Activated CD4-positive, alpha-beta memory T cell treated with anti-CD3 and anti-CD28 coated beads, Interleukin-2, amount 10 ng/mL, durations not matched to agents 7 days and 5 days (primary cell): ENCODE data around the gene HACD3. TPM values are rescaled to one million over a fixed set of nuclear protein-coding genes. Genes with fewer than 3 reads are reported as not detected.
A peak's percentile ranks its signal among the peaks of the same experiment; 100 is the strongest.

Source experiments
- CTCF ChIA-PET: fragments of 350-600 bp; sonication (Branson Sonifier 250); formaldehyde crosslinking; loops from one replicate; lab custom pipeline; 2021; ENCODE audit warnings: antibody characterized with exemption, inconsistent platforms; lab: Charles Lee
- POLR2A ChIA-PET: fragments of 350-600 bp; sonication (Branson Sonifier 250); formaldehyde crosslinking; loops from one replicate; lab custom pipeline; 2021; ENCODE audit warnings: antibody characterized with exemption; lab: Charles Lee
- DNase-seq: peaks from one replicate; pipeline ENCODE4 v3.0.0-alpha.2; 2020
- H3K27ac Mint-ChIP-seq: one replicate; pipeline ENCODE4 v1.8.0; 2021; ENCODE audit warnings: mild to moderate bottlenecking, mixed read lengths
- H3K27me3 Mint-ChIP-seq: one replicate; pipeline ENCODE4 v1.8.0; 2021; ENCODE audit warnings: mixed read lengths
- H3K36me3 Mint-ChIP-seq: one replicate; pipeline ENCODE4 v1.8.0; 2021; ENCODE audit warnings: low read depth, mixed read lengths
- H3K4me1 Mint-ChIP-seq: one replicate; pipeline ENCODE4 v1.8.0; 2021; ENCODE audit warnings: mixed read lengths
- H3K4me3 Mint-ChIP-seq: one replicate; pipeline ENCODE4 v1.8.0; 2021; ENCODE audit warnings: mild to moderate bottlenecking, mixed read lengths
- H3K9me3 Mint-ChIP-seq: one replicate; pipeline ENCODE4 v1.8.0; 2021; ENCODE audit warnings: mixed read lengths
- total RNA-seq, 2 experiments: library from RNA; stranded (reverse); gene quantifications; one replicate each; pipeline ENCODE4 v1.2.3, GENCODE V29; 2021

HACD3 gene
- total RNA-seq, 2 experiments from 2014 or later = 26.8 to 29.2 TPM

DNA sequence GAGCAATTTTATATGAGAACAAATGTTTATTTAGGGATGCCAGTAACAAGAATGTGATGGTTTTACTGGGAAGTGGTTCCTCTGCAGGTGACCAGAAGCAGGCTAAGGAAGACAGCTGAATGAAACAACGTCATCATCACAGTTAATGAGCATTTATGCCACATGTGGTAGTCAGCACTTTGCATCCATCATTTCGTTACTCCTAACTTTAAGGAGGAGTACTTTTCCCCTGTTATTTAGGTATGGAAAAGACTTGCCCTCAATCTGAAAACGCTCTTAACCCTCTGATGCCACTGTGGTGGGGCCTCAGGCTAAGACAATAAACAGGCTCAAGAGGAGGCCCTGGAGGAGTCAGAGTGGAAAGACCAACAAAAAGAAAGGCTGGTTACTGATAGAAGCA is 49.5 kb downstream of the HACD3 start:
- H3K36me3 Mint-ChIP-seq = peaks cover 72% of the 10 kb centered on the region
- no peaks in the 10 kb centered on the region for H3K9me3 Mint-ChIP-seq
- H3K27me3 Mint-ChIP-seq = no peaks in the 10 kb centered on the region
- H3K27ac Mint-ChIP-seq = no peak overlapping the region
- no peak overlapping the region for H3K4me3 Mint-ChIP-seq
- peaks cover 26% of the 10 kb centered on the region for H3K4me1 Mint-ChIP-seq
- CTCF ChIA-PET = interaction anchor here (1.0 to 1.2 kb wide), 3 partner anchors 11 to 63 kb away, joined by 3 read pairs; partner anchors contain the start of gene INTS14
- no peak for DNase-seq
- POLR2A ChIA-PET = interaction anchor here (1.3 to 2.8 kb wide), 3 partner anchors 11 to 289 kb away, joined by 4 to 7 read pairs (median 5); partner anchors contain the start of genes INTS14 and RAB11A

DNA sequence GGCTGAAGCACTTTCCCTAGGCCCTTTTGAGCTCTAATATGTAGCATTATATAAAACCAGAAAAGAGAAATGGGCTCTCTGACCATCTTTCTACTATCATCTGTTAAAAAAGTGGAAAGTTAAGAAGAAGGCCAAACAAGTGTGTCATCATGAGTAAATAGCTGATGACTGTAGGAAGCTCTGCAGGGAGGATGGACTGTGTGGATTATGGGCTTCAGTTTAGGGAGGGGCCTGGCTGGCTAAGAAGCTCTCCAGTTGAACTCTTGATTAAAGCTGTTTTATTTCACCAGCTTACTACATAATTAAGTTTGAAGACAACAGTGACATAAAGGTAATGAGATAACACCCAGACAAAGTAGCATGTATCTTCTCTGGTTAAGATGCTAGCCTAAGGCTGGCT is 50.0 kb downstream of the HACD3 start:
- no peak for DNase-seq
- POLR2A ChIA-PET = interaction anchor here (1.3 kb wide), 1 partner anchor 289 kb away, joined by 4 read pairs; the partner anchor contains the start of gene RAB11A

DNA sequence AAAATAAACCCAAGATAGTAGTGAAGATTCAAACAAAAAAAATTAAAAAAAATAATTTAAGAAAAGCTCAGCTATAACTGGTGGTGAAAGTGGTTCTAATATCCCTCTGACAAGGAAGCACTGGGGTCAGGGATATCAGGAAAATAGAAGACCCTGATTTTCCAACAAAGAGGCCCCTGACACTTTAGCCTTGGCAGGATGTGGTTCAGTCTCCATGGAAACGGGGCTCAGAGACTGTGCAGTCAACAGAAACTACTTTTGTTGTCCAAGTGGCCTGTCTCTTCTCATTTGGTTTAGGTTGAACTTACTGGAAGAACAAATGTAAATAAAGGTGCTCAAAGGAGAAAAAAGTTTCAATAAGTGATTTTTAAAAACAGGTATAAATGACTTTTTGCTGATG is 53.4 kb downstream of the HACD3 start:
- H3K4me3 Mint-ChIP-seq = no peak overlapping the region

More for the DNA sequence above, 50.0 kb downstream of the HACD3 start:
- H3K36me3 Mint-ChIP-seq = peaks cover 73% of the 10 kb centered on the region
- CTCF ChIA-PET = interaction anchor here (1.0 to 1.2 kb wide), 2 partner anchors 30 to 64 kb away, joined by 3 read pairs; partner anchors contain the start of gene INTS14
- H3K4me1 Mint-ChIP-seq = peaks cover 27% of the 10 kb centered on the region
- no peaks in the 10 kb centered on the region for H3K9me3 Mint-ChIP-seq
- no peak overlapping the region for H3K4me3 Mint-ChIP-seq
- peak overlapping the region; percentile 32 for H3K27ac Mint-ChIP-seq
- H3K27me3 Mint-ChIP-seq = no peaks in the 10 kb centered on the region

DNA sequence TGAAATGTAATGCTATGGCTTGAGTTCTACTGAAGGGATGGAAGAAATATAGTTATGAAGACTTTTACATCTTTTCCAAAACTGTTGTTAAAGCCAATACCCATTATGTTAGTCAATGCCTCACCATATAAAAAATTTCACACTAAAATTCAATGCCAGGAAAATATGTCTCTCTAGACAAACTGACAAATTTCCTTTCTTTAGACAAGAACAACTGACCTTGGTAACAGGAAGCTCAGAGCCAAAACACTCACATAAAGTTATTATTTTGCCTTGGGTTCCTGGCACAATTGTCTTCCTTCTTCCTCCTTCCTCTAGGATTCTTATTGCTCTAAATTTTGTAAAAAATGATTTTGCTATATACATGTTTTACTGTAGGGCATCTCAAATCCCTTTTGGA is 54.0 kb downstream of the HACD3 start:
- peaks cover 28% of the 10 kb centered on the region for H3K4me1 Mint-ChIP-seq
- H3K36me3 Mint-ChIP-seq = peaks cover 67% of the 10 kb centered on the region
- no peak overlapping the region for H3K4me3 Mint-ChIP-seq

More for the DNA sequence above, 53.4 kb downstream of the HACD3 start:
- Mint-ChIP-seq H3K36me3 (peaks cover 72% of the 10 kb centered on the region), H3K27me3 (no peaks in the 10 kb centered on the region), H3K27ac (peak overlapping the region; percentile 72), H3K9me3 (no peaks in the 10 kb centered on the region), H3K4me1 (peaks cover 30% of the 10 kb centered on the region)
- ChIA-PET POLR2A (interaction anchor here (1.3 to 1.6 kb wide), 2 partner anchors 27 to 54 kb away, joined by 3 to 5 read pairs; partner anchors contain the start of gene INTS14), CTCF (no interaction called here)
- peak; percentile 70 for DNase-seq

DNA sequence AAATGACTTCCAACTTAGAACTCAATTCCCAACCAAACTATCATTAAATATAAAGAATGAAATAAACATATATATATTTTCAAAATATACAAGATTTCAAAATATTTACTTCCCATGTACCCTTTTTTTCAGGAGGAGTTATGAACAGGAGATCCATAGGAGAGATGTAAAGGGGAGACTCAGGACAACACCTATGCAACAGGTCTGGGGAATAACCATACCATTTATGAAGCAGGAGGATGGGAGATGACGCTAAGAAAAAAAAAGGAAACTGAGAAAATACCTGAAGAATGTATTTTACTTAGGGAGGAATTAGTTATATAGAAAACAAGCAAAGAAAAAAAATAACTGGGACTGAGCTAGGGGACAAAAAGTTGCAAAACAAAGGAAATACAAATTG is 56.8 kb downstream of the HACD3 start:
- Mint-ChIP-seq H3K27ac (no peak overlapping the region), H3K36me3 (peaks cover 67% of the 10 kb centered on the region), H3K9me3 (no peaks in the 10 kb centered on the region), H3K4me1 (peaks cover 26% of the 10 kb centered on the region), H3K4me3 (no peak overlapping the region), H3K27me3 (no peaks in the 10 kb centered on the region)
- CTCF ChIA-PET = no interaction called here
- POLR2A ChIA-PET = interaction anchor here (0.7 kb wide), 1 partner anchor 24 kb away, joined by 3 read pairs; the partner anchor contains the start of gene INTS14
- DNase-seq = no peak

More for the DNA sequence above, 54.0 kb downstream of the HACD3 start:
- H3K9me3 Mint-ChIP-seq = no peaks in the 10 kb centered on the region
- ChIA-PET CTCF (interaction anchor here (1.0 kb wide), 1 partner anchor 272 kb away, joined by 5 read pairs; no protein-coding TSS in a partner anchor), POLR2A (interaction anchor here (1.1 to 1.6 kb wide), 3 partner anchors 27 to 55 kb away, joined by 3 to 5 read pairs (median 3); partner anchors contain the start of gene INTS14)
- no peak for DNase-seq
- peak overlapping the region; percentile 72 for H3K27ac Mint-ChIP-seq
- H3K27me3 Mint-ChIP-seq = no peaks in the 10 kb centered on the region

DNA sequence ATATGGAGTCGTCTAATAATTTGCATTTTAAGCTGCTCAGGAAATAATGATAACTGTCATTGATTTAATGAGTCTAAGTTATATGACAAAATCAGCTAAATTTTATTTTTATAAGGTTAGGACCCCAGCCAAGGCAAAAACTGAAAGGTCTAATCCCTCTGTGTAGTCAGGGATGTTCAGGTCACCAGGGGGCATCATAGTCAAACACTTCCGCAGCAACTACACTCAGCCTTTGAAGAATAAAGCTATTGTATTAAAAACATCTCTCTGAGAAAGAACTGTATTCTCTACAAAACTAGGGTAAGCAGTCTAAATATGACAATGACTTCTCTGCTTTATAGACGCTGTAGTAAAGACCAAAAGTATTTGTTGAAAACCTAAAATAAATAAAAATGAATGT is 65.7 kb downstream of the HACD3 start:
- Mint-ChIP-seq H3K27ac (no peak overlapping the region), H3K36me3 (peaks cover 34% of the 10 kb centered on the region), H3K27me3 (no peaks in the 10 kb centered on the region), H3K4me1 (peaks cover 5% of the 10 kb centered on the region), H3K9me3 (no peaks in the 10 kb centered on the region), H3K4me3 (no peak overlapping the region)
- DNase-seq = no peak
- ChIA-PET POLR2A (interaction anchor here (1.1 to 2.4 kb wide), 3 partner anchors 15 to 273 kb away, joined by 3 to 8 read pairs (median 3); partner anchors contain the start of genes INTS14 and RAB11A), CTCF (interaction anchor here (0.6 to 1.5 kb wide), 6 partner anchors 15 to 267 kb away, joined by 3 to 7 read pairs (median 4); partner anchors contain the start of gene INTS14)

DNA sequence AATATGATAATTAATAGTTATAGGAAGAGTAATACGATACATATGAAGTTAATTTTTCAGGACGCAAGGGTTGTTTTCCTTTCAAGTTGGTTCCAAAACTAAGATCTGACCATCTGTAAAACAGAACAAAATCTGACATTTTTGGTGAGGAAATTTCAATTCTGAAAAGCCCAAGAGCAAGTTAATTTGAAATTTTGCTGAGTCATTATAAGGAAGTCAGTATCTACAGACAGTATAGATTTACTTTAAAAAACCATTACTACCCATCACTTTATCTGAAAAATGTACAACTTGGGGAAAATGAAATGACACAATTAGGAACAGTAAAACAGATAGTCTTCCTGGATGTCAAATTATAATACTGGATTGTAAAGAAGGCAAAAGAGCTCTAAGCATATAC is 68.2 kb downstream of the HACD3 start:
- no peaks in the 10 kb centered on the region for H3K27me3 Mint-ChIP-seq
- H3K4me1 Mint-ChIP-seq = peaks cover 5% of the 10 kb centered on the region
- no peak overlapping the region for H3K4me3 Mint-ChIP-seq
- H3K27ac Mint-ChIP-seq = no peak overlapping the region
- ChIA-PET POLR2A (interaction anchor here (1.6 kb wide), 1 partner anchor 12 kb away, joined by 7 read pairs; the partner anchor contains the start of gene INTS14), CTCF (no interaction called here)
- H3K9me3 Mint-ChIP-seq = no peaks in the 10 kb centered on the region
- DNase-seq = no peak
- peaks cover 31% of the 10 kb centered on the region for H3K36me3 Mint-ChIP-seq

DNA sequence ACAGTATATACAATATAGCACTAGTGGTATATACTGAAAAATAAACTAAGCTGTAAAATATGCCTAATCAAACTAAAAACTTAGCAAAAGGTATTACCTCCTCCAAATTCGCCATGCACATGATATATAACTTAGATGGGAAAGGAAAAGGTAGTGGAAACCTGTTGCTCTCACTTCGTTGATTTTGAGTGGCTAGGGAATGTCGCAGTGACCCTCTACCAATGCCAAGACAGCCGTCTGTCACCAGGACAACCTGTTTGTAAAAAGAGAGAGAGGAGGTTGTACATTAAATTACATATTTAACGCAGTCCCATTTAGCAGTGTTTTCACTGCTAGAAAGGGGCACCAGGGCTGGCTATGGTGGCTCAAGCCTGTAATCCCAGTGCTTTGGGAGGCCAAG is 69.4 kb downstream of the HACD3 start:
- peaks cover 5% of the 10 kb centered on the region for H3K4me1 Mint-ChIP-seq
- no peaks in the 10 kb centered on the region for H3K27me3 Mint-ChIP-seq
- no peak for DNase-seq
- ChIA-PET CTCF (no interaction called here), POLR2A (interaction anchor here (1.6 kb wide), 1 partner anchor 11 kb away, joined by 7 read pairs; the partner anchor contains the start of gene INTS14)
- H3K9me3 Mint-ChIP-seq = no peaks in the 10 kb centered on the region
- peaks cover 32% of the 10 kb centered on the region for H3K36me3 Mint-ChIP-seq
- H3K4me3 Mint-ChIP-seq = no peak overlapping the region
- H3K27ac Mint-ChIP-seq = no peak overlapping the region

DNA sequence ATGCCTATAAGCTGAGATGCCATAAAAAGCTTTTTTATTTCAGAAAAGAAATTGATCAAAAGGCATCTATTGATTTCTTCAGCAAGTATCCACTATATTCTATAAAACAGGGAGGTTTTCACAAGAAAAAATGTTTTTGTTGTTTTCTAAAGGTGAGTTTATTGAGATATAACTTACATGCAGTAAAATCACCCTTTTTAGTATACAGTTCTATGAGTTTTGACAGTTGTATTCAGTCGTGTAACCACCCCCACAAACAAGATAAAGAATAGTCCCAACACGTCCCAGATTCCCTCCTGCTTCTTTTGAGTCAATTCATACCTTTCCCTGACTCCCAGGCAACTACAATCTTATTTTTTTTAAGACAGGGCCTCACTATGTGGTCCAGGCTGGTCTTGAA is 72.9 kb downstream of the HACD3 start:
- H3K4me3 Mint-ChIP-seq = no peak overlapping the region
- ChIA-PET CTCF (interaction anchor here (1.2 kb wide), 1 partner anchor 19 kb away, joined by 3 read pairs; the partner anchor contains the start of gene SLC24A1), POLR2A (interaction anchor here (1.2 kb wide), 1 partner anchor 8 kb away, joined by 3 read pairs; the partner anchor contains the start of gene INTS14)
- H3K4me1 Mint-ChIP-seq = peaks cover 8% of the 10 kb centered on the region
- peaks cover 24% of the 10 kb centered on the region for H3K36me3 Mint-ChIP-seq
- DNase-seq = no peak
- H3K9me3 Mint-ChIP-seq = no peaks in the 10 kb centered on the region
- H3K27ac Mint-ChIP-seq = no peak overlapping the region
- H3K27me3 Mint-ChIP-seq = no peaks in the 10 kb centered on the region

DNA sequence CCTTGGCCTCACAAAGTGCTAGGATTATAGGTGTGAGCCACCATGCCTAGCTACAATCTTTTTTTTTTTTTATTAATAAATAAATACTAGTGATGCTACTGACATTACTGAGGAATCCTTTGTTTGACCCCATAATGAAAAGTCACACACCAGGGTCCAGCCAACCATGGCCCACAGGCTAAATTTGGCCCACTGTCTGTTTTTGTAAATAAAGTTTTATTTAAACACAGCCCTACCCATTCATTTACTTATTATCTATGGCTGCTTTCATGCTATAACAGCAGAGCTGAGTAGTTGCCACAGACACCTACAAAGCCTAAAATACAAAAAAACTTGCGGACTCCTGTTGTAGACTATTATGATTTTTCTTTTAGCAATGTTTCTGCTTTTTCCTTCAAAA is 73.3 kb downstream of the HACD3 start:
- Mint-ChIP-seq H3K27ac (no peak overlapping the region), H3K36me3 (peaks cover 20% of the 10 kb centered on the region), H3K9me3 (no peaks in the 10 kb centered on the region), H3K4me3 (no peak overlapping the region), H3K27me3 (no peaks in the 10 kb centered on the region), H3K4me1 (peaks cover 8% of the 10 kb centered on the region)
- POLR2A ChIA-PET = no interaction called here
- CTCF ChIA-PET = no interaction called here
- DNase-seq = no peak

DNA sequence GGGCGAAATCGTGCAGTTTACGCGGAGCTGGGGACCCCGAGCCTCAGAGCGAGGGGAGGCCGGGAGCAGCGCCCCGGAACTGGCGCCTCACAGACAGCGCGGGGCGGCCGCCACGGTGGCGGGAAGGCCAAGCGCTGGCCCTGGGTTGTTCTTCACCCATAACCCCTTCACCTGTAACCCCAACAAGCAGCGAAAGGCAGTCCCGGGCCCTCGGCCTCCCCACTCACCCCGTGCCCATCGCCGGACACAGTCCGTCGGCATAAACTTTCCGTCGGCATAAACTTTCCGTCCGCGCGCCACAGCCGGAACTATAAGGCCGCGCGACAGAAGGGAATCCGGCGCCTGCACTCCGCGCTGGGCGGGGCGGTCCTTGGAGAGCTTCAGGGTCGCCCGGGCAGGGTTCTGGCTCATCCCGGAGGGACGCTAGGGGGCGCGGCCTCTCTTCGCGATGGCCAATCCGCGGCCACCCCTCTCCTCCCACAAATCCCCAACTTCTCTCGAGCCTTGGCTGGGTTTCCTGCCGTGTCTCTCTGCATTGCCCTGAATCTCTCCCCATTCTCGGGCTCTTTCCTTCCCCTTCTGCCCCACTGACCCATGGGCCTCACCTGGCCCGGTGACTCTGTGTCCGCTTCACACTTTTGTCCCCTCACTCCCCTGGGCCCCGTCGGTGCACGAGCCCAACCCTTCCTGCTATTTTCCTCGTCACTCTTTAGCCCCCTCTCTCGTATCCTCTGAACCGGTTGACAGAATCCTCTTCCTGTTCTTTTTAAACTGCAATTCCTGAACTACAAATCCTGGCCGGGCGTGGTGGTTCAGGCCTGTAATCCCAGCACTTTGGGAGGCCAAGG is 80.8 kb downstream of the HACD3 start, which contains the start of gene INTS14:
Gene INTS14 (minus strand): TSS at position 261 of the 848 bp plus-strand sequence. CDS start 3,751 bp downstream, outside the sequence.
- Mint-ChIP-seq H3K9me3 (no peaks in the 10 kb centered on the region), H3K27me3 (no peaks in the 10 kb centered on the region), H3K4me3 (peak within 1 kb of the TSS; percentile 82), H3K27ac (peak within 1 kb of the TSS; percentile 76), H3K36me3 (peaks cover 6% of the 10 kb centered on the region), H3K4me1 (peaks cover 40% of the 10 kb centered on the region)
- POLR2A ChIA-PET = interaction anchor here (0.6 to 4.0 kb wide), 34 partner anchors 8 to 895 kb away, joined by 3 to 24 read pairs (median 3); partner anchors contain the start of genes DENND4A, DIS3L, DPP8 and HACD3
- CTCF ChIA-PET = interaction anchor here (0.6 to 2.2 kb wide), 17 partner anchors 15 to 504 kb away, joined by 3 to 15 read pairs (median 3); partner anchors contain the start of gene RAB11A
- DNase-seq = peak; percentile 94

DNA sequence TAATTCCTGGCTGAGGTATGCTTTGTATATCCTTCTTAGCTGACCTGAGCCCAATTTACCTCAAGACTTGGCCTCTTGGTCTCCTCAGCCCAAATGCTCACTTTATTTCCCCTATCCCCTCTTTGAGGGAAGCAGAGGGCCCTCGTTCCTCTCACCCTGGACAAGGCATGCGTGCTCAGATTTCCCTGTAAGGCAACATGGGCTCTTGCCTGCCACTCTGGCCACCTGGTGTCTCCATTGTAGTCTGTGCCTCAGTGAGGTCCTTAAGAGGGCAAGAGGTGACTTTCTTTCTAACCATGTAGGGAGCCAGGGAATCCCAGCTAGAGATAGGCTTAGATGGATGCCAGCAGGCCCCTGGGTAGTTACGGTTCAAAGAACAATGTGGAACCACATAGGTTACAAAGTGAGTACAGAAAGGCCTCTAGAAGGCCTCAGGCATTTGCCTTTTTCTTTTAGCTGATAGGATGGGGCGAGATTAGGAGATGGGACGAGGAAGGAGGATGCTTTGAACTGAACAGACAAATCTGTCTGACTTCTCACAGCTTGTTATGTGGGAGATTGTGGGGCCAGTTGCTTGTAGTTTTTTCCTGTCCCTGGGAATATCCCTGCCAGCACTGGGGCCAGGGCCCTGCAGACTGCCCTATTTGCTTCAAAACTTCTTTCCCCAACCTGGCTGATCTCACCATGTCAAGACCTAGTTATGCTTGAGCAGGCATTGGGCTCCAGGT is 81.8 kb downstream of the HACD3 start:
- peaks cover 39% of the 10 kb centered on the region for H3K4me1 Mint-ChIP-seq
- POLR2A ChIA-PET = interaction anchor here (0.9 to 4.0 kb wide), 7 partner anchors 9 to 307 kb away, joined by 3 to 24 read pairs (median 6); partner anchors contain the start of genes RAB11A and RNU5B-1
- CTCF ChIA-PET = interaction anchor here (0.9 to 2.2 kb wide), 7 partner anchors 15 to 251 kb away, joined by 3 to 13 read pairs (median 4); no protein-coding TSS in a partner anchor
- H3K36me3 Mint-ChIP-seq = peaks cover 5% of the 10 kb centered on the region
- no peak for DNase-seq
- peak overlapping the region; percentile 82 for H3K4me3 Mint-ChIP-seq
- H3K27me3 Mint-ChIP-seq = no peaks in the 10 kb centered on the region
- peak overlapping the region; percentile 76 for H3K27ac Mint-ChIP-seq
- H3K9me3 Mint-ChIP-seq = no peaks in the 10 kb centered on the region
